GM18907 (cell line): ENCODE results near the gene MAGEB2.
"Not testable (repeated sequence)": the region's sequence is repeated elsewhere in the genome, so short reads cannot be mapped to it uniquely, and the experiment has no call there.

Experiments
- ATAC-seq: cut with Tn5 transposase; IDR thresholded peaks from one replicate; pipeline ENCODE4 v1.9.1; 2021; ENCODE audit warnings: mild to moderate bottlenecking, moderate library complexity; ENCODE audit not compliant: unreplicated experiment

MAGEB2 gene, protein sequence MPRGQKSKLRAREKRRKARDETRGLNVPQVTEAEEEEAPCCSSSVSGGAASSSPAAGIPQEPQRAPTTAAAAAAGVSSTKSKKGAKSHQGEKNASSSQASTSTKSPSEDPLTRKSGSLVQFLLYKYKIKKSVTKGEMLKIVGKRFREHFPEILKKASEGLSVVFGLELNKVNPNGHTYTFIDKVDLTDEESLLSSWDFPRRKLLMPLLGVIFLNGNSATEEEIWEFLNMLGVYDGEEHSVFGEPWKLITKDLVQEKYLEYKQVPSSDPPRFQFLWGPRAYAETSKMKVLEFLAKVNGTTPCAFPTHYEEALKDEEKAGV

GRCh38 chrX:30215357-30215843 is at the start of gene MAGEB2:
TSS of gene MAGEB2 (plus strand) at chrX:30215563. CDS start at chrX:30218581, 3,018 bp downstream.
- ATAC-seq: no peak

DNA sequence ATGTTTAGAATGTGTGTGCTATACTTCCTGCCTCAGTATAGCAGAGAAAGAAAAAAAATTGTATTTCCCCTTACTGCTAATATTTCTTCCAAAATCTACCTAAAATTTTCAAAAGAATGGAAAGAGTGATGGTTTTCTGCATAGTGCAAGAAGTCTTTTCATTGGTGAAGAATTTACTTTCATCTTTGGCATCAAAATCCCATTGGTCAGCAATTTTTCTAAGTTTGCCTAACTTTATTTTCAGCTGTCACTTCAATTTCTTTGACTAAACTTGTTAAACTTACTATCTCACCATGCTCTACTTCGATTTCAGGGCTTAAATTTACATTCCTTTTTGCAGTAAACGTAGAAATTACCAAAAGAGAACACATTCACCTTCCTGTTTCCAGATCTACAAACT is 44.5 kb upstream of the MAGEB2 start:
- no peak for ATAC-seq

DNA sequence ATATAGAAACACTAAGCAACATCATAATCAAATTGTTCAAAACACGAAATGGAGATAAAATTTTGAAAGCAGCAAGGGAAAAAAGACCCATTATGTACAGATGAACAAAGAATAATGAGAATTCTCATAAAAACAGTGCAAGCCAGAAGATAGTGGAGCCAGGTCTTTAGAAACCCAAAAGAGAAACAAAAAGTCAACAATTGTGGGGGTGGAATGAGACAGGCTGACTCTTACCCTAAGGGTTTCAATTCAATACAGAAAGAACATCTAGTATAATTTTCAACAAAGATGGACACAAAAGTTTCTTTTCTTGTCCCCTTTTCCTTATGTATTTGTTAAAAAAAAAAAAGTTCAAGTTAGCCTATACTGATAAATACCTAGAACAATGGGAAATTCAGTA is 34.0 kb upstream of the MAGEB2 start:
- ATAC-seq: no peak

DNA sequence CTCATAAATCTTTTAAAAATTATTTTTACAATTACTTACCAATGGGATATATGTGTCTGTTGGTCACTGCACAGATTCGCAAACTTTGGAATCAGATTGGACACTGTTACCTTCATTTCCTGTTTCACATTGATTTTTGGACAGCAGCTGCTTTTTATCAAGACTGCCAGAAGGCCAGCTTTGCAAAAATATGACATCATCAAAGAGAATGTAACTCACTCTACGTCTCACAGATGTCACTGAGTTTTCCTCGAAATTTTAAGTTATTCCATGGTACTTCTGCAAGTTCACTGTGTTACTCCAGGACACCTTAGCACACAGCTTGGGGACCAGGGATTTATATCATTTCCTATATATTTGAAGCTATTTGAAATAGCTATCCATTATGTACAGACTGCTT is 31.8 kb upstream of the MAGEB2 start:
- ATAC-seq: no peak

DNA sequence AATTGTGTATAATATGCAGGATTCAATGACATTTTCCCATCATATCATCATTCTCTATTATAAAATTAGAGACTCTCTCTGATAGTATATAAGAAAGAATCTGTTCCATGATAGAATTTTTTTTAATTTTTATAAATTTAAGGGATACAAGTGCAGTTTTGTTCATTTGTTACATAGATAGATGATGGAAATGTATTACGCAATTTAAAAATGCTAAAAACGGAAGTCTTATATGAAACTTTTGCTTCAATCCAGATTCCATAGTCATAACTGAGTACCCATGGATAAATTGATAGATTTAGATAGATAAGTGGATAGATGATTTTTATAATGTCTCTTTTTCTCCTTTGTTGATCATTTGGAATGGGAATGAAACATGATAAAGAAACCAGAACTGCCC is 24.9 kb upstream of the MAGEB2 start:
- no peak for ATAC-seq

- ATAC-seq: not testable (repeated sequence)
Measured at GRCh38 chrX:30193910-30194309, 21.5 kb upstream of the MAGEB2 start.

DNA sequence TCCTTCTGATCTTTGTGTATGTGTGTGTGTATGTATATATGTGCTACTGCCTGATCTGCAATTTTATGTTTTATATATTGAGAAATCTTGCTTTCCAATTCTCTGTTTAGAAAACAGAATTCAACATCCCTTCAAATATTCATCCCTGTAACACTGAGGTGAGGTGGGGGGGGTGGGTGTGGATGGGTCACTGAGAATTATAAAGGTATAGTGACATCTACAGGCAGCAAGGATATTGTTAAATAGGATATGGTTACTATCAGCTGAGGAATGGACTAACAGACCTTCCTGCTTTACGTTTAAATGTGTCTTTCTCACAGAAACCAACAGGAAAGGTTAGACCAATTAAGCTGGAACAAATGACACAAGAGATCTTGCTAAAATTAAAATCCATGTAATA is 19.0 kb upstream of the MAGEB2 start:
- ATAC-seq: peak; percentile 66

DNA sequence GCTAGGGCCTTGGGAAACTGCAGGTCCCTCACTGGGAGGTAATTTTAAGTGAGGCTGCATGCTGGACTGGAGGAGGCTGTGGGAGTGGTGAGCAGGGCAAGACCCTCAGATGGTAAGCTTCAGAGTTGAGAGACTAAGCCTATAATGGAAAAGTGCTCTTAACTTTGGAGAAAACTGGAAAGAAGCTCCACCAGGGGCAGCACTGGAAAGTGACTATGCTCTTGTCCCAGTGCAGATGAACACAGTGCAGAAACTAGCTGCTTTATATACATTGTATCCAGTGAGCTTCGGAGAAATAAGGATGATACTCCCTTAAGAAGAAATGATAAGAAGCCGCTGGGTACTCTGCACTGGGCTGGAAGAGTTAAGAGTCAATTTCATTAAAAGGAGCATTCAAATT is 3.2 kb upstream of the MAGEB2 start:
- ATAC-seq: no peak

DNA sequence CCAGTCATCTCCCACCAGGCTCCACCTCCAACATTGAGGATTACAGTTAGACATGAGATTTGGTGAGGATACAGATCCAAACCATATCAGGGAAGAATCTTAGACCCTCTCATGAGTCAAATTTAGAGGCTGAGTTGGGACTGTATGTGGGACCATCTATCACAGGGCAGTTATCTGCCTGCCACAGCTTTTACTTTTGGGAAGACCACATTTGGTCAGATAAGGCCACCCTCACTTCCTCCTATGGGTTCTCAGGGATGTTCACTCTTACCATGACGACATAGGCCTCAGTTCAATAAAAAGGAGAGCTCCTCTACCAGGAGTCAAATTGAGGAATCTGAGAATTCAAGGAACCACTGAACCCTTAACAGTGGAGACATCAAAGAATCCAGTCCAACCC is 2.1 kb downstream of the MAGEB2 start:
- no peak for ATAC-seq

DNA sequence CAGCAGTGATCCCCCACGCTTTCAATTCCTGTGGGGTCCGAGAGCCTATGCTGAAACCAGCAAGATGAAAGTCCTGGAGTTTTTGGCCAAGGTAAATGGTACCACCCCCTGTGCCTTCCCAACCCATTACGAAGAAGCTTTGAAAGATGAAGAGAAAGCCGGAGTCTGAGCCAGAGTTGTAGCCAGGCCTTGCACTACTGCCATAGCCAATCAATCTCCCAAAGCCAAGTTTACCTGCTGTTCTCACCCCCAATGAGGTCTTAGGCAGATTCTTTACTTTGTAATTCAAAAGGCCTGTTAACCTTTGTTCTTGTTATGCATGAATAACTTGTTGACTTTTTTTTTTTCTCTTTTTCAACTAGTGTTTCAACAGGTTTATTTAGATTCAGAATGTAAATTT is 4.0 kb downstream of the MAGEB2 start:
- no peak for ATAC-seq

DNA sequence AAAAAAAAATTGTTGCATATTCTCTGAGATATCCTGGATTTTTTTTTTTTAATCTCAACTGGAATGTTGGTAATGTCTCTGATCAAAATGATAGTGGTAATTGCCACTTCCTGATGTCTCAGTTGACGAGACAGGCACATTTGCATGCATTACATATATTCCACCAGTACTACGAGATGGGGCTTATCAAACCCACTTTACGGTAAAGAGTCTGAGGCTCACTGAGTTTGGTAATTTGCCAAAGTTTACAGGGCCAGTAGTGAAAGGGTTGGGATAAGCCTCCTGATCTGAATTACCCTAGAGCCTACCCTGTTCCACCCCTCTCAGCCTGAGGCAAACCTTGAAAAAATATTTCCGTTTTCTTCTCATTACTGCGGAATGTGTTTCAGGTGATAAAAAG is 5.3 kb downstream of the MAGEB2 start:
- no peak for ATAC-seq

DNA sequence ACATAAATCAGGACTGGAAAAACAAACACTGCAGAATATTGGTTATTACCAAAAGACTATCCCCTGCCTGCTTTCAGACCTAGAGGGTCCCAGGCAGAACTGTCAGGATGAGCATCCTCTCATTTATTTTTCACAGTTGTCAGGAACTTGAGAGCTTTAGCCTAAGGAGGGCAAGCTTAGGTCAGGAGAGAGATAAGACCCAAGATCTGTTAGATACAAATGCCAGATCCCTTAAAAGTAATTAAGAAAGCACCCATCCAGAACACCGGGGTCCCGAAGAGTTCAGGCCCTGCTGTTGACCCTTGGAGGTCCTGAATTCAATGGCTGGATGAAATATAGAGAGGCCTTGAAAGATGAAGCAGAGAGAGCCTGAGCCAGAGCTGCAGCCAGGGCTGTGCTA is 9.2 kb downstream of the MAGEB2 start:
- ATAC-seq: no peak

DNA sequence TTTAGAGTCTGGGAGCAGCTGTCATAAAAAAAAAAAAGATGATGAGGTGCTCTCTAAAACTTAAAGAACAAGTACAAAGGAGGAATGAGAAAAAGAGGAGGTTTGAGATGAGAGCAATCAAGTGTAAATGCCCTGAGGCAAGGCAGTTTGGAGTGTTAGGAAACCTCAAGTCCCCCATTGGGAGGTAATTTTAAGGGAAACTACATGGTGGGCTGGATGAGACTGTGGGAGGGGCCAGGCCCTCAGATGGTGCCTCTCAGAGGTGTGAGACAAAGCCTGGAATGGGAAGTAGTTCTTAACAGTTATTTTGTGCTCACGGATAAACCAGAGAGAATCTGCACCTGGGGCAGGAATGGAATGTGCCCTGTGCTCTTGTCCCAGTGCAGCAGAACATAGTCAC is 13.2 kb downstream of the MAGEB2 start:
- ATAC-seq: no peak

GRCh38 chrX:30230395-30230794 is 15.0 kb downstream of the MAGEB2 start, which contains the start of gene MAGEB3:
TSS of gene MAGEB3 (plus strand) at chrX:30230657. CDS start at chrX:30235925, 5,268 bp downstream.
- ATAC-seq: no peak

GRCh38 chrX:30241724-30242415 is 26.5 kb downstream of the MAGEB2 start, which contains the start of gene MAGEB4:
TSS of gene MAGEB4 (plus strand) at chrX:30242000. CDS start at chrX:30242136, 136 bp downstream.
- ATAC-seq: no peak

- no peak for ATAC-seq
Measured at GRCh38 chrX:30246769-30247489, 31.6 kb downstream of the MAGEB2 start, which contains the start of gene MAGEB1. TSS of gene MAGEB1 (plus strand) at chrX:30247146. CDS start at chrX:30250494, 3,348 bp downstream.

DNA sequence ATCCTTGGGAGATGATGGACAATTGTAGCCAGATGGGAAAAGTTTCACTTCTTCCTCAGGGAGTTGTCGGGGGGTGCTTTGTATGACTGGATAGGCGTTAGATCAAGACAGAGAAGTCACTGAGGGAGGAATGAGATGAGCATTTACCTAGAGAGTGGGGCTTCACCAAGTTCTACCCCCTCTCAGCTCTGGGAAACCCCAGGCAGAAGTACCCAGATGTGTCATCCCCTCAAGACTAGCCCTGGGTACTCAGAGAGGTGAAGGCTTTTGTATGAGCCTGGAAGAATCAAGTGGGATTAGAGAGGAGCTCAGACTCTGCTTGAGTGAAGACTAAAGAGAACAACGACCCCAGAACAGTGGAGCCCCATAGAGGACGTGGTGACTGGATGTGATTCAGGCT is 33.5 kb downstream of the MAGEB2 start:
- peak; percentile 86 for ATAC-seq

GRCh38 chrX:30253257-30253656 is 37.9 kb downstream of the MAGEB2 start:
- ATAC-seq: peak; percentile 75

DNA sequence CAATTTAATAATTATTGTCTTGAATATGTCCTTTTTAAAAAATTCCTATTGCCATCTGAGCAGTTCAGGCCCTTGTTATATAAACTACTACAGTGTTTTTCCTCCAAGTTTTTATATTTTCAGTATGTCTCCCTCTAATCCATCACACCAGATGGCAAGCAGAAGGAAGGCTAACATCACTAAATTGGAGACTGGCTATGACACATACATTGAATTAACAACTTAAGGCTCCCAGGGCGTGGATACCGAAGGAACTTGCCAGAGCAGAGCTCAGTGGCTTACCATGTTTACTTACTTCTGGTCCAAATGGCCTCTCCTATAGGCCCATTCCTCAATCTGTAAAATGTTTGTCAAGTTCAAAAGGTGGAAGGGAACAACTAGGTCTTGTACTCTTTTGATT is 44.6 kb downstream of the MAGEB2 start:
- no peak for ATAC-seq

GRCh38 chrX:30261012-30261411 is 45.6 kb downstream of the MAGEB2 start:
- ATAC-seq: no peak

GRCh38 chrX:30262763-30263162 is 47.4 kb downstream of the MAGEB2 start:
- ATAC-seq: no peak
